ENCODE measurements around the gene SLC44A5. TPM values are rescaled to one million over a fixed set of nuclear protein-coding genes. Genes with fewer than 3 reads are reported as not detected.

SLC44A5 gene
- total and polyA plus RNA-seq, 10 of the 15 experiments (the other 5 are each of a cell fraction or from before 2014, with no cell fraction given), result 0.04 to 1.3 TPM; not detected in 8

DNA sequence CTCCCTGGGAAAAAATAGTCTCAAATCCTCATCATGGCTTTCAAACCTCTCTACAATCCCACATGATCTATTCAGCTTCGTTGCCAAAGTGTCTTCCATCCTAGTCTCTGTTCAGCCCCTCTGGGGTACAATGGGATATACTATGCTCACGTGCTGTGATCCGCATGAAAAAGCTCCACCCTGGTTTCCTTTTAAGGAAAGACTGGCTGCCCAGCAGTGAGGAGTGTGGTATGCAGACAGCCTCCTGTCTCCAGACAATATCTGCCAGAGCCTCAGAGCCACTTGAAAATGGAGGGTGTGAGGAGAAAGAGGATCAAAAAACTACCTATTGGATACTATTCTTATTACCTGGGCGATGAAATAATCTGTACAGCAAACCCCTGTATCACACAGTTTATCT is 282.2 kb downstream of the SLC44A5 start:
- RAD21 ChIA-PET (ENCODE audit: unreplicated experiment), result no interaction called here

DNA sequence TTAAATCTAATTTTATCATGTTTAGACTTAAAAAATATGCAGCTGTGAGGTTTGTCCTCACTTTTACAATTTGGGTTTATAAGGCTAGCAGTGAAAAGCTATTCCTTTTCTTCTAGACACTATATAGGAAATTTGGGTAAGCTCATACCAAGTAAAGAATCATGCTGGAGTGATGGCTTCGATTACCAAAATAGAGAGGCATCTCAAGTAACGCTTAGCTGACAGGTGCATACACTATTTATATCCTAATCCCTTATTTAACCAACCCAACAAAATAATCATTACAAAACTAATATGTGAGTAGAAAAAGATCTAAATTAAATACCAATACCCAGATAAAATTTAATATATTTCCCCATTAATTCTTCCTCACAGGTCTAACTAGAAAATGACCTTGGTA is 283.5 kb downstream of the SLC44A5 start:
- Histone ChIP-seq H3K4me3 (no peak overlapping the region), H3K27ac (ENCODE audit: control insufficient read depth, insufficient read depth) (no peak overlapping the region), H3K36me3 (ENCODE audit: control insufficient read depth in 2 of 2, insufficient read depth in 2 of 2, low read length in 1 of 2) (no peaks in the 10 kb centered on the region), H3K27me3 (replicated peaks in 1 of 2; ENCODE audit: control insufficient read depth in 2 of 2, insufficient read depth in 2 of 2, low read length in 1 of 2) (no peaks in the 10 kb centered on the region), H3K9ac (ENCODE audit: control insufficient read depth, insufficient read depth, low read length) (no peak overlapping the region), H3K79me2 (ENCODE audit: control insufficient read depth, insufficient read depth, low read length) (no peaks in the 10 kb centered on the region), H3K4me1 (ENCODE audit: control insufficient read depth, insufficient read depth, low read length) (no peaks in the 10 kb centered on the region), H2AFZ (ENCODE audit: control insufficient read depth, low read depth, low read length) (no peak overlapping the region), H3K4me2 (ENCODE audit: control insufficient read depth, insufficient read depth) (no peak overlapping the region), H3K9me3 (replicated peaks; ENCODE audit: control insufficient read depth, insufficient read depth, low read length) (no peaks in the 10 kb centered on the region), H4K20me1 (ENCODE audit: control insufficient read depth, insufficient read depth) (no peaks in the 10 kb centered on the region)
- in situ Hi-C loops (cut with MboI) (no loop called here), intact Hi-C loops (cut with micrococcal nuclease; ENCODE audit: unreplicated experiment) (no loop called here)
- CTCF ChIA-PET, result interaction anchor here (1.2 kb wide), 1 partner anchor 31 kb away, joined by 3 read pairs; no protein-coding TSS in a partner anchor
- DNase-seq (ENCODE audit: low read depth, low spot score) (no peak), FAIRE-seq (no peak), ATAC-seq (no peak)
- no TSS peak for BruUV-seq (replicated peaks)
- RAD21 ChIA-PET (ENCODE audit: unreplicated experiment), result no interaction called here
- SMC1A ChIA-PET (ENCODE audit: uncharacterized antibody, unreplicated experiment), result no interaction called here
- POLR2A ChIA-PET, result no interaction called here
- WGBS (ENCODE audit: insufficient coverage, insufficient replicate concordance, low lambda C conversion rate, missing lambda C conversion rate), result 2% methylated on average over 2 of the region's 2 CpGs
- TF ChIP-seq ZSCAN29 (IDR thresholded peaks at IDR 0.05) (no peak), SRF (IDR thresholded peaks at IDR 0.05; ENCODE audit: low read depth in 2 of 2, low read length in 2 of 2) (no peak), RB1 (IDR thresholded peaks at IDR 0.05; ENCODE audit: borderline replicate concordance) (no peak), MTA2 (IDR thresholded peaks at IDR 0.05; ENCODE audit: low read depth) (no peak), NFXL1 (IDR thresholded peaks at IDR 0.05; ENCODE audit: borderline replicate concordance) (no peak)
- TF ChIP-seq, protein P1, sequence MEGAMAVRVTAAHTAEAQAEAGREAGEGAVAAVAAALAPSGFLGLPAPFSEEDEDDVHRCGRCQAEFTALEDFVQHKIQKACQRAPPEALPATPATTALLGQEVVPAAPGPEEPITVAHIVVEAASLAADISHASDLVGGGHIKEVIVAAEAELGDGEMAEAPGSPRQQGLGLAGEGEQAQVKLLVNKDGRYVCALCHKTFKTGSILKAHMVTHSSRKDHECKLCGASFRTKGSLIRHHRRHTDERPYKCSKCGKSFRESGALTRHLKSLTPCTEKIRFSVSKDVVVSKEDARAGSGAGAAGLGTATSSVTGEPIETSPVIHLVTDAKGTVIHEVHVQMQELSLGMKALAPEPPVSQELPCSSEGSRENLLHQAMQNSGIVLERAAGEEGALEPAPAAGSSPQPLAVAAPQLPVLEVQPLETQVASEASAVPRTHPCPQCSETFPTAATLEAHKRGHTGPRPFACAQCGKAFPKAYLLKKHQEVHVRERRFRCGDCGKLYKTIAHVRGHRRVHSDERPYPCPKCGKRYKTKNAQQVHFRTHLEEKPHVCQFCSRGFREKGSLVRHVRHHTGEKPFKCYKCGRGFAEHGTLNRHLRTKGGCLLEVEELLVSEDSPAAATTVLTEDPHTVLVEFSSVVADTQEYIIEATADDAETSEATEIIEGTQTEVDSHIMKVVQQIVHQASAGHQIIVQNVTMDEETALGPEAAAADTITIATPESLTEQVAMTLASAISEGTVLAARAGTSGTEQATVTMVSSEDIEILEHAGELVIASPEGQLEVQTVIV (IDR thresholded peaks at IDR 0.05; ENCODE audit: borderline replicate concordance, partially characterized antibody), result no peak

More for the DNA sequence above, 282.2 kb downstream of the SLC44A5 start:
- Histone ChIP-seq H3K9me3 (replicated peaks; ENCODE audit: control insufficient read depth, insufficient read depth, low read length) (no peaks in the 10 kb centered on the region), H3K79me2 (ENCODE audit: control insufficient read depth, insufficient read depth, low read length) (no peaks in the 10 kb centered on the region), H4K20me1 (ENCODE audit: control insufficient read depth, insufficient read depth) (no peaks in the 10 kb centered on the region), H3K27me3 (replicated peaks in 1 of 2; ENCODE audit: control insufficient read depth in 2 of 2, insufficient read depth in 2 of 2, low read length in 1 of 2) (no peaks in the 10 kb centered on the region), H3K4me1 (ENCODE audit: control insufficient read depth, insufficient read depth, low read length) (no peaks in the 10 kb centered on the region), H3K36me3 (ENCODE audit: control insufficient read depth in 2 of 2, insufficient read depth in 2 of 2, low read length in 1 of 2) (no peaks in the 10 kb centered on the region), H3K4me3 (no peak overlapping the region), H3K4me2 (ENCODE audit: control insufficient read depth, insufficient read depth) (no peak overlapping the region), H2AFZ (ENCODE audit: control insufficient read depth, low read depth, low read length) (no peak overlapping the region), H3K9ac (ENCODE audit: control insufficient read depth, insufficient read depth, low read length) (no peak overlapping the region), H3K27ac (ENCODE audit: control insufficient read depth, insufficient read depth) (no peak overlapping the region)
- FAIRE-seq (no peak), DNase-seq (ENCODE audit: low read depth, low spot score) (no peak), ATAC-seq (no peak)
- WGBS (ENCODE audit: insufficient coverage, insufficient replicate concordance, low lambda C conversion rate, missing lambda C conversion rate), result 46% methylated on average over 4 of the region's 4 CpGs
- in situ Hi-C loops (cut with MboI) (no loop called here), intact Hi-C loops (cut with micrococcal nuclease; ENCODE audit: unreplicated experiment) (no loop called here)
- ChIA-PET SMC1A (ENCODE audit: uncharacterized antibody, unreplicated experiment) (no interaction called here), CTCF (no interaction called here), POLR2A (no interaction called here)
- no peak for TF ChIP-seq MTA3 (IDR thresholded peaks at IDR 0.05; ENCODE audit: borderline replicate concordance, low read length)
- TF ChIP-seq TCF3 (IDR thresholded peaks at IDR 0.05; ENCODE audit: borderline replicate concordance, insufficient read depth, low read depth, low read length), result no peak
- TF ChIP-seq, protein P2, sequence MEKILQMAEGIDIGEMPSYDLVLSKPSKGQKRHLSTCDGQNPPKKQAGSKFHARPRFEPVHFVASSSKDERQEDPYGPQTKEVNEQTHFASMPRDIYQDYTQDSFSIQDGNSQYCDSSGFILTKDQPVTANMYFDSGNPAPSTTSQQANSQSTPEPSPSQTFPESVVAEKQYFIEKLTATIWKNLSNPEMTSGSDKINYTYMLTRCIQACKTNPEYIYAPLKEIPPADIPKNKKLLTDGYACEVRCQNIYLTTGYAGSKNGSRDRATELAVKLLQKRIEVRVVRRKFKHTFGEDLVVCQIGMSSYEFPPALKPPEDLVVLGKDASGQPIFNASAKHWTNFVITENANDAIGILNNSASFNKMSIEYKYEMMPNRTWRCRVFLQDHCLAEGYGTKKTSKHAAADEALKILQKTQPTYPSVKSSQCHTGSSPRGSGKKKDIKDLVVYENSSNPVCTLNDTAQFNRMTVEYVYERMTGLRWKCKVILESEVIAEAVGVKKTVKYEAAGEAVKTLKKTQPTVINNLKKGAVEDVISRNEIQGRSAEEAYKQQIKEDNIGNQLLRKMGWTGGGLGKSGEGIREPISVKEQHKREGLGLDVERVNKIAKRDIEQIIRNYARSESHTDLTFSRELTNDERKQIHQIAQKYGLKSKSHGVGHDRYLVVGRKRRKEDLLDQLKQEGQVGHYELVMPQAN (conservative IDR thresholded peaks at IDR 0.05), result no peak
- no peak for TF ChIP-seq HCFC1 (IDR thresholded peaks at IDR 0.05; ENCODE audit: low read length)
- no peak for TF ChIP-seq STAT1 (conservative IDR thresholded peaks at IDR 0.05)
- no TSS peak for BruUV-seq (replicated peaks)

Measured in GM12878 (cell line).